AG04450 (cell line): ENCODE data around the gene GGNBP2. TPM values are rescaled to one million over a fixed set of nuclear protein-coding genes. Genes with fewer than 3 reads are reported as not detected.

ENCODE experiments used
- CTCF ChIA-PET: fragments of 300-600, 350-600 bp; formaldehyde crosslinking; extraction: SDS; loops from one replicate; lab custom pipeline; 2022; ENCODE audit warnings: antibody characterized with exemption, inconsistent platforms; lab: Charles Lee
- POLR2A ChIA-PET: fragments of 350-600 bp; formaldehyde crosslinking; extraction: SDS; loops from one replicate; lab custom pipeline; 2021; ENCODE audit warnings: antibody characterized with exemption, inconsistent platforms; lab: Yijun Ruan, JAX
- DNase-seq: peaks from one replicate; pipeline ENCODE4 v3.0.0-alpha.2; 2011; ENCODE audit warnings: low read depth, low spot score
- H3K27ac ChIP-seq: one replicate; pipeline ENCODE4 v1.5.1; 2012; ENCODE audit warnings: low read depth, low read length, control low read depth
- H3K27me3 ChIP-seq: one replicate; pipeline ENCODE4 v1.6.0; 2012; ENCODE audit warnings: low read length; ENCODE audit not compliant: control insufficient read depth, insufficient read depth
- H3K4me3 ChIP-seq: 2 replicates; pipeline ENCODE4 v1.5.1; 2011; ENCODE audit warnings: mild to moderate bottlenecking, low read depth, low read length, control low read depth
- H3K9me3 ChIP-seq: 2 replicates; pipeline ENCODE4 v1.5.1; 2012; ENCODE audit warnings: low read length; ENCODE audit not compliant: control insufficient read depth, insufficient read depth
- CTCF ChIP-seq: IDR thresholded peaks from 2 replicates; pipeline ENCODE4 v1.5.1; 2011; ENCODE audit warnings: low read depth, low read length, control low read depth, inconsistent platforms
- polyA plus RNA-seq: library from polyadenylated mRNA; depleted of rRNA; stranded (reverse); fragments of >200 nt; gene quantifications from 2 replicates; pipeline ENCODE4 v1.2.3, GENCODE V29; 2011

The GGNBP2 gene
- polyA plus RNA-seq, 1 experiment = 87.6 TPM

DNA sequence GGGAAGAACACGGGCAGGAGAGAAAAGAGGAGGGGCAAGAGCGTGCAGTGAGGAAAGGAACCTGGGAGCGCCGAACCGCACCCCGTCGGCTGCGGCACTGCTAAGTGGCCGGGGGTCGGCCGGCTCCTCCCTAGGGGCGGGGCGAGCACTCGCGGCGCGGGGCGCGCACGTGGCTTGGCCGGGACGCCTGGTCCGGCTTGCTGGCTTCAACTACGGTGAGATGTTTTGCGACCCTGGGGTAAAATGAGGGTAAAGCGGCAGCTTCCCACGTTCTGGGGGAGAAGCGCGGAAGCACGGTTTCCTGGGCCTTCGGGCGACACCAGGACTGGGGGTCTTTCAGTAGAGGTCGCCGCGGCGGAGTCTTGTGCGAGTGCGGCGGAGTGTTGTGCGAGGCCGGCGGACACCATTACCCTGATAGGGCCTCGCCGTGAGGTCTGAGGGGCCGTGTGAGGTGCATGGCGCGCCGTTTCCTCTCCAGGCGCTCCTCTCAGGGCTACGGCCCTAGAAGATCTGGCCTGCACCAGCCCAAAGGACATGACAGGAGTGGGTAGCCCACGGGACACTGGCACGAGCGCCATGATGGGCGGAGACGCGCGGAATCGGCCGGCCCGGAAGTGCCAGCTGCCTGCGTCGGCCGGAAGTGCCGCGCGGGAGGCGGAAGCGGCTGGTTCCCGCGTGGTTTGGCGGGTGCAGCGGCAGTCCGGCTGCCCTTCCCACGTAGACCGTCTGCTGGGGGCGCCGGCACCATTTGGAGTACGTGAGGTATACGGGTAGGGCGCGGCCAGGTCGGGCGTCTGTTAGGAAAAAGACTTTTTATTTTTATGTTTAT, 9.7 kb upstream of the GGNBP2 start, which contains the start of the genes MYO19 and PIGW:
TSS of gene MYO19 (minus strand) at position 29 of the 829 bp plus-strand sequence. CDS start 2,330 bp downstream, outside the sequence.
TSS of gene PIGW (plus strand) at position 148 of the 829 bp plus-strand sequence. CDS start 2,115 bp downstream, outside the sequence.
- Histone ChIP-seq H3K9me3 (no peaks in the 10 kb centered on the region; the same call in 1 of the 2 replicates), H3K4me3 (peak within 1 kb of the TSS; percentile 93), H3K27me3 (no peaks in the 10 kb centered on the region), H3K27ac (peak within 1 kb of the TSS; percentile 94)
- peak; percentile 63 for DNase-seq
- ChIA-PET CTCF (interaction anchor here (0.5 to 1.5 kb wide), 3 partner anchors 12 to 919 kb away, joined by 3 to 5 read pairs (median 5); no protein-coding TSS in a partner anchor), POLR2A (interaction anchor here (0.6 to 3.0 kb wide), 2 partner anchors 10 to 14 kb away, joined by 4 to 40 read pairs; partner anchors contain the start of gene GGNBP2)
- no peak for TF ChIP-seq CTCF

DNA sequence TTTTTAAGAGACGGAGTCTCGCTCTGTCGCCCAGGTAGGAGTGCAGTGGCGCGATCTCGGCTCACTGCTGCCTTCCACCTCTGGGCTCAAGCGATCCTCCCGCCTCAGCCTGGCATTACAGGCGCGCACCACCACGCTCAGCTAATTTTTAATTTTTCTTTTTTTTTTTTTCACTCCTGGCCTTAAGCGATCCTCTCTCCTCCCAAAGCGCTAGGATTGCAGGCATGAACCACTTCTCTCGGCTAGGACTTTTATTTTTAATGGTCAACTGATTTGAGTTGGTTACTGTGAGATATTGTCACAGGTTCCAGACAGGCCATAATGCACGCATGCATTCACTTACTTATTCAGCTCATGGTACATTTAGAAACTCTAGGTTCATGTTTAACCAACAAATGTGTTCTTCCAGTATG, 9.0 kb upstream of the GGNBP2 start:
- Histone ChIP-seq H3K4me3 (peak overlapping the region; percentile 93), H3K27me3 (no peaks in the 10 kb centered on the region), H3K9me3 (no peaks in the 10 kb centered on the region; the same call in 1 of the 2 replicates), H3K27ac (peak overlapping the region; percentile 94)
- DNase-seq = no peak
- POLR2A ChIA-PET = interaction anchor here (0.6 to 3.0 kb wide), 3 partner anchors 9 to 65 kb away, joined by 3 to 40 read pairs (median 4); partner anchors contain the start of gene GGNBP2
- CTCF ChIA-PET = no interaction called here
- no peak for TF ChIP-seq CTCF

- Histone ChIP-seq H3K4me3 (no peak overlapping the region), H3K9me3 (no peaks in the 10 kb centered on the region; the same call in 1 of the 2 replicates), H3K27me3 (no peaks in the 10 kb centered on the region), H3K27ac (no peak overlapping the region)
- DNase-seq = no peak
- ChIA-PET CTCF (interaction anchor here (0.7 to 1.1 kb wide), 3 partner anchors 18 to 62 kb away, joined by 3 to 6 read pairs (median 3); no protein-coding TSS in a partner anchor), POLR2A (interaction anchor here (0.7 kb wide), 1 partner anchor 11 kb away, joined by 5 read pairs; no protein-coding TSS in a partner anchor)
- TF ChIP-seq CTCF = no peak
These were observed 4.0 kb upstream of the GGNBP2 start for GRCh38 chr17:36540696-36541095.

GRCh38 chr17:36542755-36543154, 2.0 kb upstream of the GGNBP2 start:
- no peak overlapping the region for H3K27ac ChIP-seq
- H3K4me3 ChIP-seq = no peak overlapping the region
- no peak for DNase-seq
- no peaks in the 10 kb centered on the region for H3K27me3 ChIP-seq
- ChIA-PET POLR2A (no interaction called here), CTCF (no interaction called here)
- no peaks in the 10 kb centered on the region; the same call in 1 of the 2 replicates for H3K9me3 ChIP-seq
- no peak for TF ChIP-seq CTCF

GRCh38 chr17:36544044-36544306, 744 bp upstream of the GGNBP2 start:
- CTCF ChIA-PET = interaction anchor here (1.0 kb wide), 1 partner anchor 61 kb away, joined by 3 read pairs; no protein-coding TSS in a partner anchor
- Histone ChIP-seq H3K4me3 (peak overlapping the region; percentile 96), H3K9me3 (no peaks in the 10 kb centered on the region; the same call in 1 of the 2 replicates), H3K27ac (peak overlapping the region; percentile 98), H3K27me3 (no peaks in the 10 kb centered on the region)
- TF ChIP-seq CTCF = 0 out of 2 replicates have a peak, but pooled peaks have one; percentile 17
- DNase-seq = no peak
- POLR2A ChIA-PET = interaction anchor here (2.9 kb wide), 1 partner anchor 9 kb away, joined by 40 read pairs; the partner anchor contains the start of genes MYO19 and PIGW
